Fibroblast of peridontal ligament (primary cell): ENCODE results near the gene TFPT.

Experiments
- DNase-seq: peaks from one replicate; pipeline ENCODE4 v3.0.0-alpha.2; 2010; ENCODE audit errors: extremely low read depth

Gene TFPT

GRCh38 chr19:54115109-54116063, at the start of gene TFPT, which contains the start of gene PRPF31:
Gene TFPT, minus strand, starts transcription at chr19:54115657. Its CDS starts 388 bp downstream, at chr19:54115269.
Gene PRPF31, plus strand, starts transcription at chr19:54115754. Its CDS starts 2,525 bp downstream, at chr19:54118279.
- peak; percentile 99 for DNase-seq

- no peak for DNase-seq
Observed at GRCh38 chr19:54165222-54165621, 49.8 kb upstream of the TFPT start.

GRCh38 chr19:54164369-54165068, 49.1 kb upstream of the TFPT start:
- no peak for DNase-seq

- no peak for DNase-seq
Observed at GRCh38 chr19:54162884-54163283, 47.4 kb upstream of the TFPT start.

GRCh38 chr19:54162241-54162805, 46.9 kb upstream of the TFPT start:
- peak; percentile 27 for DNase-seq

GRCh38 chr19:54160854-54161253, 45.4 kb upstream of the TFPT start:
- DNase-seq: no peak

- DNase-seq: peak; percentile 18
Observed at GRCh38 chr19:54160182-54160811, 44.8 kb upstream of the TFPT start.

GRCh38 chr19:54159352-54160181, 44.1 kb upstream of the TFPT start, which contains the start of gene LENG1:
Gene LENG1, minus strand, starts transcription at chr19:54159721. Its CDS starts 26 bp downstream, at chr19:54159695.
- DNase-seq: peak; percentile 100

- peak; percentile 36 for DNase-seq
Observed at GRCh38 chr19:54158812-54159351, 43.4 kb upstream of the TFPT start.

- no peak for DNase-seq
Observed at GRCh38 chr19:54156953-54157352, 41.5 kb upstream of the TFPT start.

- no peak for DNase-seq
Observed at GRCh38 chr19:54156490-54156889, 41.0 kb upstream of the TFPT start.

- DNase-seq: no peak
Observed at GRCh38 chr19:54155694-54156093, 40.2 kb upstream of the TFPT start.

- peak; percentile 17 for DNase-seq
Observed at GRCh38 chr19:54154603-54155345, 39.3 kb upstream of the TFPT start.

GRCh38 chr19:54153731-54154326, 38.4 kb upstream of the TFPT start:
- no peak for DNase-seq

- DNase-seq: peak; percentile 34
Observed at GRCh38 chr19:54152878-54153524, 37.5 kb upstream of the TFPT start.

- DNase-seq: no peak
Observed at GRCh38 chr19:54152267-54152666, 36.8 kb upstream of the TFPT start.

- DNase-seq: no peak
Observed at GRCh38 chr19:54151362-54152035, 36.0 kb upstream of the TFPT start.
